ENCODE results near the gene ADD2. TPM values are rescaled to one million over a fixed set of nuclear protein-coding genes. Genes with fewer than 3 reads are reported as not detected.

ADD2 gene
- total RNA-seq, 1 donor from 2014 or later: 1.1 TPM

DNA sequence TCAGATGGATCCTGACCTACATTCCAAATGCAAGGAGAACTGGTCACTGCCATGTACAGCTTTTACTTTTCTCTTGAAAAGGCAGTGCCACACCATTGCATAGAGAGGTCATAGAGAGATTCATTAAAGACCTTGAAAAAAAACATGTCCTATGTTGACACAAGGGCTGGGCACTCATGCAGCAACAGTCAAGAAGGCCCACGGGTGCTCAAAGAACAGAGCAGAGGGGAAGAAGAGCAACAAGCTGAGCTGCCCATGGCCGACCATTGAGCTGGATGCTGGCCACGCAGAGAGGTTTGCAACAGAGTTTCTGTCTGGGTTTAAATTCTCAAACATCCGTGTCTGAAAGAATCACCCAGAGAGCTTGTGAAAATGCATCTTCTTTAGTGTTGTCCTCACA is 99.1 kb downstream of the ADD2 start:
- Mint-ChIP-seq H3K27ac (no peak overlapping the region), H3K4me1 (ENCODE audit: low read depth) (peaks cover 5% of the 10 kb centered on the region), H3K27me3 (peaks cover 8% of the 10 kb centered on the region), H3K9me3 (ENCODE audit: low read depth) (no peaks in the 10 kb centered on the region), H3K36me3 (ENCODE audit: insufficient read depth) (no peaks in the 10 kb centered on the region), H3K4me3 (ENCODE audit: low read depth) (no peak overlapping the region)
- DNase-seq (ENCODE audit: low spot score, unreplicated experiment): no peak
- TF ChIP-seq, protein P1, sequence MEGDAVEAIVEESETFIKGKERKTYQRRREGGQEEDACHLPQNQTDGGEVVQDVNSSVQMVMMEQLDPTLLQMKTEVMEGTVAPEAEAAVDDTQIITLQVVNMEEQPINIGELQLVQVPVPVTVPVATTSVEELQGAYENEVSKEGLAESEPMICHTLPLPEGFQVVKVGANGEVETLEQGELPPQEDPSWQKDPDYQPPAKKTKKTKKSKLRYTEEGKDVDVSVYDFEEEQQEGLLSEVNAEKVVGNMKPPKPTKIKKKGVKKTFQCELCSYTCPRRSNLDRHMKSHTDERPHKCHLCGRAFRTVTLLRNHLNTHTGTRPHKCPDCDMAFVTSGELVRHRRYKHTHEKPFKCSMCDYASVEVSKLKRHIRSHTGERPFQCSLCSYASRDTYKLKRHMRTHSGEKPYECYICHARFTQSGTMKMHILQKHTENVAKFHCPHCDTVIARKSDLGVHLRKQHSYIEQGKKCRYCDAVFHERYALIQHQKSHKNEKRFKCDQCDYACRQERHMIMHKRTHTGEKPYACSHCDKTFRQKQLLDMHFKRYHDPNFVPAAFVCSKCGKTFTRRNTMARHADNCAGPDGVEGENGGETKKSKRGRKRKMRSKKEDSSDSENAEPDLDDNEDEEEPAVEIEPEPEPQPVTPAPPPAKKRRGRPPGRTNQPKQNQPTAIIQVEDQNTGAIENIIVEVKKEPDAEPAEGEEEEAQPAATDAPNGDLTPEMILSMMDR (IDR thresholded peaks at IDR 0.05; ENCODE audit: unreplicated experiment): no peak

DNA sequence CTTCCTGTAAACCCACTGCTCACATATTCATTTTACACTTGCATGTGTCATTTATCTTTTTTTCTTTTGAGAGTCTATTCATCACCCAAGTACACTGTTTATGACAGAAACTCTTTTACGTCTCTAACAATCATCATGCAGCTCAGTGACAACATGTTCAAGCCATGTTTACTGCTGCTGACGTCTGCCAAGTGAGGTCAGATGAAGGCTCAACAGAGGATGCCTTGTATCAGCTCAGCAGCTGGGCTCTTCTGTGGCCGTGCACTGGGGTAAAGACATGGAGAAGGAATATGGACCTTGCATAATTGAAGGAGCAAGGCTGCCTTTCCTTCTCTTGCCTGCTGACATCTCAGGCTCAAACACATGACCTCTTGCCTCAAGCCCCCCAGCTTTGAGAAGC is 99.6 kb downstream of the ADD2 start:
- Mint-ChIP-seq H3K4me1 (ENCODE audit: low read depth) (peaks cover 5% of the 10 kb centered on the region), H3K27me3 (peaks cover 11% of the 10 kb centered on the region), H3K27ac (no peak overlapping the region), H3K9me3 (ENCODE audit: low read depth) (no peaks in the 10 kb centered on the region), H3K4me3 (ENCODE audit: low read depth) (no peak overlapping the region), H3K36me3 (ENCODE audit: insufficient read depth) (no peaks in the 10 kb centered on the region)
- TF ChIP-seq, protein P1 (IDR thresholded peaks at IDR 0.05; ENCODE audit: unreplicated experiment): no peak
- no peak for DNase-seq (ENCODE audit: low spot score, unreplicated experiment)

DNA sequence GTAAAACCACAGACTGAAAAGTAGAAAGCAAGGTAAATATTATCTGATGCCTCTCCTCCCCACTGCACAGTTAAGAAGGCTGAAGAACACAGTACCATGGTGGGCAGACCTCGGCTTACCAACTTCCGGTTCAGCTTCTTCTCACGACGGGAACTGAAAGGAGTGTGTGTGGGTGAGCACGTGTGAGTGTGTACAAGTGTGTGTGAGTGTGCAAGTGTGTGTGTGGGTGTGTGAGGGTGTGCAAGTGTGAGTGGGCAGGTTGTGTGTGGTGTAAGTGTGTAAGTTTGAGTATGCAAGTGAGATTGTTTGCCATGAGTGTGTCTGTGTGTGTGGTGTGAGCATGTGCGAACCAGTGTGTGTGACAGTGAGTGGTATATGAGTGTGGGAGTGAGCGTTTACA is 103.5 kb downstream of the ADD2 start:
- no peak for DNase-seq (ENCODE audit: low spot score, unreplicated experiment)
- Mint-ChIP-seq H3K27ac (no peak overlapping the region), H3K27me3 (peaks cover 23% of the 10 kb centered on the region), H3K4me1 (ENCODE audit: low read depth) (no peaks in the 10 kb centered on the region), H3K4me3 (ENCODE audit: low read depth) (no peak overlapping the region), H3K9me3 (ENCODE audit: low read depth) (no peaks in the 10 kb centered on the region), H3K36me3 (ENCODE audit: insufficient read depth) (no peaks in the 10 kb centered on the region)
- TF ChIP-seq, protein P1 (IDR thresholded peaks at IDR 0.05; ENCODE audit: unreplicated experiment): no peak

DNA sequence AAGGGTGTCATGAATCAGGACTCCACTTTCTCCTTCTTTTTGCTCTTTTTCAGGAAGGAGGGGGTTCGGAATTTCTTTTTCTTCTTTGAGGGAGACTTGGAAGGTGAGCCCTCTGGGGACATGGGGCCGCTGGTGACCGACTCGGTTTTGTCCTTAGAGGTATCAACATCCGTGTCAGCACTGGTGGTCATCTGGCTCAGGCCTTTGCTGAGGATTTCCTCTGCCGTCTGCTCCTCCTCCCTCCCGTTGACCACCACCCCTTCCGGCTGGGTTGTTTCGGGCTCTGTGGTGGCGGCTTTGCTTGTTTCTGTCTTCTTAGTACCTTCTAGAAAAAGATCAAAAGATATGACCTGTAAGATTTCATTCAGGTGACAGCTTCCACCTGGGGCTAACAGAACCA is 104.6 kb downstream of the ADD2 start:
- H3K9me3 Mint-ChIP-seq (ENCODE audit: low read depth): no peaks in the 10 kb centered on the region
- no peaks in the 10 kb centered on the region for H3K36me3 Mint-ChIP-seq (ENCODE audit: insufficient read depth)
- no peaks in the 10 kb centered on the region for H3K4me1 Mint-ChIP-seq (ENCODE audit: low read depth)
- no peak overlapping the region for H3K4me3 Mint-ChIP-seq (ENCODE audit: low read depth)
- DNase-seq (ENCODE audit: low spot score, unreplicated experiment): no peak
- peaks cover 25% of the 10 kb centered on the region for H3K27me3 Mint-ChIP-seq
- no peak overlapping the region for H3K27ac Mint-ChIP-seq
- TF ChIP-seq, protein P1 (IDR thresholded peaks at IDR 0.05; ENCODE audit: unreplicated experiment): no peak

DNA sequence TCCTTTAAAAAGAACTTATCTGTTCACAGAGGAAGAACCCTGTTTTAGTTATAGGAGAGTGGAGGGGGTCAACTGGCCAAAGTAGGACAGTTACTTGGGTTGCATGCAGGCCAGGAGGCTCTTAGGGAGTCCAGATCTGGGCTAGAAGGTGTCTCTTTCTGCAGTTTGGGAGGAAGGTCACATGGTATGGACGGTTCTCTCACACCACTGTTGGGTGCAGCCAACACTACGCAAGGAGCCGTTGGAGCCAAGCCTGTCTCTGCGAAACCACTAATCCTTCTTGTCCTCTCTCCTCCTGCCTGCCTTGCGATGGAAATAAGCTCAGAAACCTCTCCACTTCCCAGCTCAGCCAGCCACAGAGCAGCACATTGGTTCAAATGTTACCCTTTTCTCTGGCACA is 108.4 kb downstream of the ADD2 start:
- H3K9me3 Mint-ChIP-seq (ENCODE audit: low read depth): no peaks in the 10 kb centered on the region
- H3K36me3 Mint-ChIP-seq (ENCODE audit: insufficient read depth): no peaks in the 10 kb centered on the region
- DNase-seq (ENCODE audit: low spot score, unreplicated experiment): no peak
- no peak overlapping the region for H3K27ac Mint-ChIP-seq
- H3K4me3 Mint-ChIP-seq (ENCODE audit: low read depth): no peak overlapping the region
- TF ChIP-seq, protein P1 (IDR thresholded peaks at IDR 0.05; ENCODE audit: unreplicated experiment): no peak
- peaks cover 8% of the 10 kb centered on the region for H3K4me1 Mint-ChIP-seq (ENCODE audit: low read depth)
- H3K27me3 Mint-ChIP-seq: peaks cover 51% of the 10 kb centered on the region
